Testis (tissue), 2 donors: ENCODE data around the gene KCNJ18.
"Not testable (repeated sequence)": the region's sequence is repeated elsewhere in the genome, so short reads cannot be mapped to it uniquely, and the experiment has no call there.

Source experiments
- CTCF ChIP-seq, 3 experiments: fragments of 450-650 bp in 2 of 3; fragments of 200-600 bp in 1 of 3; sonication (generic) in 1 of 3; IDR thresholded peaks; one replicate each; pipeline ENCODE4 v1.5.1; 2016 to 2019; ENCODE audit warnings: antibody characterized with exemption in 3 of 3, mild to moderate bottlenecking in 2 of 3, moderate library complexity in 1 of 3
- POLR2A ChIP-seq: fragments of 450-650 bp; IDR thresholded peaks from one replicate; pipeline ENCODE4 v1.6.1; 2017; ENCODE audit warnings: antibody characterized with exemption, mild to moderate bottlenecking, moderate library complexity

- not testable (repeated sequence) for TF ChIP-seq CTCF (IDR thresholded peaks at IDR 0.05); POLR2A
Observed at GRCh38 chr17:21707711-21708611, 15.6 kb downstream of the KCNJ18 start.
